Activated naive CD4-positive, alpha-beta T cell treated with Interleukin-2 at 50 U/mL for 16 hours (primary cell): ENCODE results near the gene KCNC1.

Source experiments
- DNase-seq: peaks from one replicate; pipeline ENCODE4 v3.0.0-alpha.2; 2020

The KCNC1 gene

DNA sequence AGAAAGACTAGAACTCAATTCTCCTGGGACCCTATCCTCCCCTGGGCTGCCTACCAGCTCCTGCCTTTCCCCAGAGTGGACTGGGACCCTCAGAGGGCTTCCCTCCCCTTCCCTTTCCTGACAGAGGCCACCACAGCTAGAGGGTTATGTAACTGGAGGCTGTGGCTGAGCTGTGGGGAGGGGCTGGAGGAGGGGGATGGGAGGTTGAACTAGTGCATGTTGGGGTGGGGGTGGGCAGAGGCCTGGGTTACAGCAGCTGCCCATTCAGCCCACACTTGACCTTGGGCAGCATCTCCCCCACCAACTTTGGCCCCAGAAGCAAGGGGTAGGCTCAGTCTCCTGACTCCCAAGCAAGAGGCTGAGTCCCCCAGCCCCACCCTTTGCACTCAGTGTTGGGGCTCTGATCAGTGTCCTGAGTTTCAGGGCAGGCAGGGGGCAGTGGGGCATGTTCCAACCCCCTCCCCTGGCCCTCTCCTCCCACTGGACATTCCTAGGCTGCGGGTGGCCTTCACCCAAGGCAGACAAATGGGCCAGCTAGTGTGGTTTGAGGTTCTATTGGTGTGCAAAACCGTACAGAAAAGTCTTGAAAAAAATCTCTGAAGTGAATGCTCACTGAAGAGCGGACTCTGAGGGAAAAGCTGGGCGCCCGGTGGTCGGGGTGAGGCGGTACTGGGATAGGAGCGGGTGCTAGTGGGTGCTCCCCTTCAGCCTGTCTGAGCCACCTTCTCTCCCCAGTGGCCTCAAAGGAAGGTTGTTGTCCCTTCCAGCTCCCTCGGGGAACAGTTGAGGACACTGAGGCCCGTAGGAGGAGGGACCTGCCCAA is 3.8 kb downstream of the KCNC1 start:
- DNase-seq = no peak

DNA sequence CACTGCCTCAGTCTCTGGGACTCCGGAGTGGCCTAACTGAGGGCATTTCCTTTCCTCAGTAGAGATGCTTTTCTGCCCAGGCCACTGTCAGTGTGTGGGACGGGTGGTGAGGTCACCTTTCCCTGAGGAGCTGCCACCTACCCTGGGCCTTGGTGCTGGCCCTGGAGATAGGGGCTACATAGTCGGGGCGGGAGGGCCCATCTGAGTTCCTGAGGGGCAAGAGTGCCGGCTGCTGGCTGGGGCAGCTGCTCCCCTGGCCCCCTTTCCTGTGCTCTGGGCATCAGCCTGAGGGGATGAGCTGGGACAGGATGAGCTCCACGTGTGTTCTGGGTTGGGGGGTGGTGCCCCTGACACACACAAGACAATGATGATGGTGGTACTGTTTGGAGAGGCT is 5.4 kb downstream of the KCNC1 start:
- DNase-seq = no peak

- DNase-seq = no peak
Measured at GRCh38 chr11:17740649-17741235, 6.2 kb downstream of the KCNC1 start.

DNA sequence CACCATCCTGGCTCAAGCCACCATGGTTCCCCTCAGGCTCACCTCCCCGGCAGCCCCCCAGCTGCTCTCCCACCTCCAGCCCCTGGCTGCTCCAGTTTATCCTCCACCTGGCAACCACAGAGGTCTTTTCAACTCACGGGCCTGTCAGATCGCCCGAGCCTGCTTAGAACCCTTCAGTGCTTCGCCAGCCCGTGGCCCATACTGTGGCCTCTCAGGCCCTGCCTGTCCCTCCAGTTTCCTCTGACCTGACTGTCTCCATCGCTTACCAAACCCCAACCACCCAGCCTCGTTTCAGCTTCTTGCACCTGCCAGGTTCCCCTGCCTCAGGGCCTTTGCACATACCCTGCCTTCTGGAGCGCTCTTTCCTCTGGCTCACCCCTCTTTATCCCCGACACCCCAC is 6.9 kb downstream of the KCNC1 start:
- DNase-seq = no peak

GRCh38 chr11:17742019-17742418 is 7.4 kb downstream of the KCNC1 start:
- no peak for DNase-seq

DNA sequence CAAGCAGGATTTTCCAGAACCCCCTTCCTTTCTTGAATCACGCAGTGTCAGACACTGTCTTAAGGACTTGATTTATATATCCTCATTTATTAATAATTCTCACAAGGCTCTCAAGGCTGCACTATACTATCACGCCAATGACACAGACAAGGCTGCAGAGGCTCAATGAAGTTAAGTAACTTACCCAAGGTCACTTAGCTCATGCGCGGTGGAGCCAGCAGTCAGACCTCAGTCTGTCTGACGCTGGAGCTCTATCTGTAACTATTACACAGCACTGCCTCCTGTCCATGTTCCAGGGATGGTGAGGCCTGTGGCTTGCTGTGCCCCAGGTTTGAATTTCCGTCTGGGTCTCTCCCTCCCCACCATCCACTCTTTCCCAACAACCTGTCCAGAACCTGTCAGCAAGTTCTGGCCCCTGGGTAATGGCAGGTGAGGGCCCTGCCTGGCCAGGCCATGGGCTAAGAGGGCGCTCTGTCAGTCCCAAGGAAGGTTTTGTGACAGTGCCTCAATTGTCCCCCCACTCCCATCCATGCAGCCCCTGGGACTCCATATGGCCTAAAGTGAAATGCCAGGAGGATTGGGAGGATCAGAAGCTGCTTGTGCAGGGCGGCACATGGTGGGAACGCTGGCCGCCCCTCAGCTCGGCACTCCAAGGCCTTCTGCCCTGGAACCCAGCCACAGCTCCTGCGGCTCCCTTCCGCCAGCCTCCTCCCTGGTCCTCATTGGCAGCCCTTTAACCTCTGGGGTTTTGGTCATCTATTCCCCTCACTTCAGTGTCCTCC is 8.6 kb downstream of the KCNC1 start:
- no peak for DNase-seq

- no peak for DNase-seq
Measured at GRCh38 chr11:17743808-17744119, 9.2 kb downstream of the KCNC1 start.

- DNase-seq = no peak
Measured at GRCh38 chr11:17744151-17744940, 9.8 kb downstream of the KCNC1 start.

- no peak for DNase-seq
Measured at GRCh38 chr11:17745023-17745772, 10.6 kb downstream of the KCNC1 start.

- DNase-seq = no peak
Measured at GRCh38 chr11:17746096-17746495, 11.5 kb downstream of the KCNC1 start.

GRCh38 chr11:17747131-17747955 is 12.8 kb downstream of the KCNC1 start:
- DNase-seq = no peak

- no peak for DNase-seq
Measured at GRCh38 chr11:17748044-17748443, 13.5 kb downstream of the KCNC1 start.

DNA sequence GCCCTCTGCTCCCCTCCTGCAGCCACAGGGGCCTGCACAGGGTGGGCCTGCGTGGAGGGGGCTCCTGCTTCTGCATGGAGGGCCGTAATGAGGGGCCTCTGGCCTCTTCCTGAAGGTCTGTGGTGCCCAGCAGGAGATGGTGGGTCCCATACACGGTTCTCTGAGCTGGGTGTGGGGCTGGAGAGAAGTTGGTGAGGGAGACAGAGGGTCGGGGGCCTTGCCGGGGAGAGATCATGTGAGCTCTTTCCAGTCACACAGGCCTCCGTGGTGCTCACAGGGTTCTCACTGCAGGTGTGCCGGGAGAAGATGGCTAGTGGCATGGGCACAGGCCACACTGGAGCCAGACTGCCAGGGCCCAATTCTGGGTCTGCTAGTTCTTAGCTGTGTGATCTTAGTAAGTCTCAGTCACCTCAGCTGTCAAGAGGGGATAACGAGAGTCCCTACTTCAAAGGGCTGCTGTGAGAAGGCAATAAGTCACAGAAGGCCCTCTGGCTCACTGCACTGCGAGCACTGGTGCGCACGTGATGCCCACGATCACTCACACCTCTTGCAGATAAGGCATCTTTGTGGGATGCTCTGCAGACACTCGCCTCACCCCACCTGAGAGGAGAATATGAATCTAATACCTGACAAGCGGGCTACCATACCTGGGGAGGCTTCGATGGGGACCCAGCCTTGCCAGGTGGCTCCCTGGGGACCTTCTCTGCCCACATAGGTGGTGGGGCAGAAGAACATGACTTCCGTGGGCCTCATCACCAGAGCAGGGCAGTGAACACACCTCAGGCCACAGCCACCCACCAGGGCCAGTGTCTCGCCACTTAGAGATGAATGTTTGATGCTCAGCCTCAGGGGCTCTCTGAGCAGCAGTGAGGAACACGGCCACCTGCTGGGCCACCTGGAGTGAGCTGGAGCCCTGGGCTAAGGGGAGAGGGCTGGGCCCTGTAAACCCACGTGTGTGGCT is 14.5 kb downstream of the KCNC1 start:
- DNase-seq = no peak

DNA sequence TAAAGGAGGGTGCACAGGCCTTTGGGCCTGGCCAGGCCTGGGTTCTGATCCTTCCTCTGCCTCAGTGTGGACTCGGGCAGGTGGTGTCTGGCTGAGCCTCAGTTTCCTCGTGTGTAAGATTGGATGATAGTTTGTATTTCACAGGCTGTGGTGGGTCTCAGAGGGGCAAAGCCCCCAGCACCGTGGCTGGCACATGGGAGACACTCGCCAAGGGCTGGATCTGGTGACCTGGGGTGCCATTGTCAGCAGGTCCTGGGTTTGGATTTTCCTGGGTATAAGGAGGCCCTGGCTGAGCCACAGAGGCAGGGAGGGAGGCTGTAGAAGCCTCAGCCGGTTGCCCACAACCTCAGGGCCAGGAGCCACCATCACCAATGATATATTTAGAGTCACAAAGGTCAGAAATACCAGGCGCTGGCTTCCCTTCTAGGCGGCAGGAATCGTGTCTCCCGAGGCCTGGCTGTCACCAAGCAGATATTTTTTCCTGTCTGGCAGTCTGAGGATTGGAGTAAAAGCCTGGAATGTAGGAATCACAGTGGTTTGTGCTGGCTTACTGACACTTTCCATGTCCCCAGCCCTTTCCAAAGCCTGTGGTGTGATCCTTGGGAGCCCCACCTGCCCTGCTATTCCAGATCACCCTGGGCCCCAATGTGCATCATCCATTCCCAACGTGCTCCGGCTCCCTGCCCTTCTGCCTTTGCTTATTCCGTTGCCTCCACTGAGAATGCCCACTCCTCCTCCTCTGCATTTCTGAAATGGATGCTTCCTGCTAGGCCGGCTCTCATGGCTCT is 15.6 kb downstream of the KCNC1 start:
- DNase-seq = no peak

- no peak for DNase-seq
Measured at GRCh38 chr11:17750801-17751165, 16.2 kb downstream of the KCNC1 start.

DNA sequence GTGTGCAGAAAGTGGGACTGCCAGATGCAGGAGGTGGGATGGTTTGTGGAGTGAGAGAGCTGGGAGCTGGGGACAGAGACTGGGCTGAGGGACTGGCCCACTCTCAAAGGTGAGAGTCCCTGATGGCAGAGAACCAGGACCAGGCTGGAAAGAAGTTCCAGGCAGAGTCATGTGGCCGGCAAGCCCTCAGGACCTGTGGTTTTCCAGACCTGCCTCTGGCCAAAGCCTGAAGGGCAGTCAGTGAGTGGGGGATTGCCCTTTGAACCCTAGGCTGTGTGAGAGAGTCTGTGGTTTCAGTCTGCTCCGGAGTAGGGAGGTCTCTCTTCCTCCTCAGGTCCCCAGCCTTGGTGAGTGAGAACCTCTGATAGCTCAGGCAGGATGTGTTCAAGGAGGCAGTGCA is 17.0 kb downstream of the KCNC1 start:
- DNase-seq = no peak

DNA sequence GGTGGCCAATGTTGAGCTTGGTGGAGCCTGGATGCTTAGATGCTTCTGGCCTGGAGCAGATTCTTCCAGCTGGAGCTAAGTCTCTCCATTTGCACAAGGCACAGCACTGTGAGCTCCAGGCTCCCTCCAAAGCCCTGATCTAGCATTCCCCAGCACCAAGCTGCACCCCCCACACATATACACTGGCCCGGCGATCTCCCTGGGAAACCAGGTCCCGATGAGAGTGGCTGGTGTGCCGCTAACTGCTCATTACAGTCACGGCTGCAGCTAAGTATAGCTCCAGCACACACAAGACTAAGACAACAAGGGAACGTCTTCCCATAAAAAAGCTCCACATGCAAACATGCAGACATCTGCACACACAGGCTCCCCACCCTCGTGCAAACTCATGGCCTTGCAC is 17.6 kb downstream of the KCNC1 start:
- no peak for DNase-seq

DNA sequence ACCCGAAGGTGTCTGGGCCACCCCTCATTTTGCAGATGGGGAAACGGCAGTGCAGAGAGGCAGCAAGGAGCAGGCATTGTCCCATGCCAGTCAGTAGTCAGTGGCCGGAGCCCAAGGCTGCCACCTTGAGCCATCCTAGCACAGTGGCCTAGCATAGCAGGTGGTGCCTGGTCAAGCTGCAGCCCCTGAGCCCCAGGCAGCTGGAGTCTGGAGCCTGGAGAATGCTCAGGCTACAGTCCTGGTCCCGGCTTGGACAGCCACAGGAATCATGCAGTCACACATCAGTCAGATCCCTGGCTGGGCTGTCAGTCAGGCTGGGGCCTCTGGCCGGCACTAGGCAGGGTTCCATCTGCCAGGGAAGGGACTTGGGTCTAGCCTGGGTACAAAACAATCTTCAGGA is 18.6 kb downstream of the KCNC1 start:
- DNase-seq = no peak

DNA sequence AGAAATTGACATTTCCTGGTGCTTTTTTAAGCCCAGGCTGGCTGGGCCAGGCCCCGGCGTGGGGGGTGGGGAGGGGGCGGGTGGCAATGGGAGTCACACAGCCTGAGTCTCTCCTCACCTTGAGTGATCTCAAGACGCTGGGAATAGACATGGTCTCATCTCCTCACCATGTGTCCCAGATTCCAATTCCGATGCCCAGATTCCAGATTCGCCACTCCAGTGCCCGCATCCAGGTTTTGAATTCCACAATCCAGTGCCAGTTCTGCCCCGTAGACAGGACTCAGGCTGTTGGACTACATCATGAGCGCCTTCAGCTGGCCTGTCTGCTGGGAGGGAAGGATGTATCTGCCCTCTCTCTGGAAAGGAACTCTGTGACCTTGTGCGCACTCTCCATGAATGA is 19.1 kb downstream of the KCNC1 start:
- no peak for DNase-seq

DNA sequence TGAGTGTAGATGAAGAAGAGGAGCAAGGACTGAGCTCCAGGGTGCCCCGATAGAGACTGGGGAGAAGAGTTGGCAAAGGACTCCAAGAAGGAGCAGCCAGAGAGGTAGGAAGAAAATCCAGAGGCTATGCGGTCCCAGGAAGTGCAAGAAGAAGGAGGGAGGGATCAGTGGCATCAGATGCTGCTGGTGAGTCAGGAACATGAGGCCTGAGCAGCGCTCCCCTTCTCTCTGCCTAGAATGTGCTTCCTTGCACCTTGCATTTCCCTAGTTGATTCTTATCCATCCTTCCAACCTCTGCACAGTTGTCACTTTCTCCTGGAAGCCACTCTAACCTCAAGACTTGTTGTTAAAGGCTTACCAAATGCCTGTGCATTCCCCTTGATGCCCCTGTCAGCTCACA is 21.3 kb downstream of the KCNC1 start:
- no peak for DNase-seq
